IPS-18a (cell line): ENCODE results near the gene CHD2.

Source experiments
- H3K27ac ChIP-seq: one replicate; pipeline ENCODE4 v1.5.1; 2013; ENCODE audit warnings: low read length
- H3K27me3 ChIP-seq: one replicate; pipeline ENCODE4 v1.6.1; 2013; ENCODE audit warnings: mild to moderate bottlenecking, low read length; ENCODE audit not compliant: control insufficient read depth, insufficient read depth
- H3K36me3 ChIP-seq: one replicate; pipeline ENCODE4 v1.6.1; 2013; ENCODE audit warnings: low read depth, low read length; ENCODE audit not compliant: control insufficient read depth
- H3K4me1 ChIP-seq: one replicate; pipeline ENCODE4 v1.6.1; 2013; ENCODE audit warnings: low read depth, low read length; ENCODE audit not compliant: control insufficient read depth
- H3K4me3 ChIP-seq: one replicate; pipeline ENCODE4 v1.5.1; 2013; ENCODE audit warnings: low read length
- H3K9ac ChIP-seq: one replicate; pipeline ENCODE4 v1.6.1; 2013; ENCODE audit warnings: mild to moderate bottlenecking, low read length, moderate library complexity
- H3K9me3 ChIP-seq: one replicate; pipeline ENCODE4 v1.6.1; 2013; ENCODE audit warnings: low read depth, low read length; ENCODE audit not compliant: control insufficient read depth

CHD2 gene

DNA sequence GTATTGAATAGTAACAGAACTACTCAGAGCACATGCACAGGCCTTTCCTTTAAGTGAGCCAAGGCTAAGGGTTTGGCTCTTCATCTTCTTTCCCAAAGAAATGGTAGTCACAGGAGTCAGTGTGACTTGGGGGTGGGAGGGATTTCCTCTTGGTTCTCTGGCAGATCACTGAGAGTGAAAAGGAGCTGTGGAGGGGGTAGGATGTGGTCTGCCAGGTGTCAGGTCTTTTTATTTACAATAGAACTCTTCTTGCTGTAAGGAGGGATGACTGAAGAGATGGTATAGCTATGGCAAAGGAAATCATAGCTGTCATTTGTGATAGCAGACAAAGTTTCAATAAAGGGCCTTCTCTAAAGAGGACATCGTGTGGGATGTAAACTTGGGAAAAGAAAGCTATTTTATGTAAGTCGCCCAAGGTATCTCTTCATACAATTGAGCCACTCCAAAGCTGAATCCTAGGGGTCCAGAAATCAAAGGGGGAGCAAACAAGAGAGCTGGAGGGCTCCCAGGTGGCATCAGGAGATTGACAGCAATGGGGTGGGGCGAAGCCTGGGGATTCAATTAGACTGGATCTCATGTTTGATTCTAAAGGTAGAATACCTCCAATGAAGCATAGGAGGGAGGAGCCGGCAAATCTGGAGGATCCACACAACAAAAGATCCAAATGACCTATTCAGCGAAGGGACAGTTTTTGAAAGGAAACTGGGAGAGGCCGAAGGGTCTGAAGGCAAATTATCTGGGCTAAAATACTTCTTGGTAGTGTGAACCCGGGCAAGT, 20.0 kb upstream of the CHD2 start:
- no peak overlapping the region for H3K27ac ChIP-seq
- H3K9ac ChIP-seq: no peak overlapping the region
- peaks cover 26% of the 10 kb centered on the region for H3K4me1 ChIP-seq

DNA sequence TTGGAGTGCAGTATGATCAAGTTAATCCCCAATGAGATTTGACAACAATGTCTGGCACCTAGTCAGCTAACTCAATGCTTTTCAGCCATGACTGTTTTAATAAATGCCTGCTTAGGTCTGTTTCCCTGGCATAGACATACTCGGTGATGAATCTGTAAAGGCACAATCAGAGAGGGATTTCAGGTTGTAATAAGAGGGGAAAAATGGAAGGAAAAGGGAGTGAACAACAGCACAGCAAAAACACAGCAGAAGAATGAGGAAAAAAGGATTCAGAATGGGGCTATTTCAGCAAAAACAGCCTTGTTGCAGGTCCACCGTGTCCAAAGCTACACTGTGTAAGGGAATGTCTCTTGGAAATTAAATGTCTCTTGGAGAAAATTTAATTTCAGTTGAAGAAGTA, 19.3 kb upstream of the CHD2 start:
- Histone ChIP-seq H3K9me3 (no peaks in the 10 kb centered on the region), H3K4me3 (no peak overlapping the region), H3K4me1 (peaks cover 29% of the 10 kb centered on the region), H3K27me3 (no peaks in the 10 kb centered on the region), H3K36me3 (peaks cover 4% of the 10 kb centered on the region), H3K9ac (peak overlapping the region; percentile 76), H3K27ac (peak overlapping the region; percentile 19)

More for the DNA sequence above, 20.0 kb upstream of the CHD2 start:
- H3K27me3 ChIP-seq: no peaks in the 10 kb centered on the region
- no peaks in the 10 kb centered on the region for H3K9me3 ChIP-seq
- no peak overlapping the region for H3K4me3 ChIP-seq
- H3K36me3 ChIP-seq: no peaks in the 10 kb centered on the region

DNA sequence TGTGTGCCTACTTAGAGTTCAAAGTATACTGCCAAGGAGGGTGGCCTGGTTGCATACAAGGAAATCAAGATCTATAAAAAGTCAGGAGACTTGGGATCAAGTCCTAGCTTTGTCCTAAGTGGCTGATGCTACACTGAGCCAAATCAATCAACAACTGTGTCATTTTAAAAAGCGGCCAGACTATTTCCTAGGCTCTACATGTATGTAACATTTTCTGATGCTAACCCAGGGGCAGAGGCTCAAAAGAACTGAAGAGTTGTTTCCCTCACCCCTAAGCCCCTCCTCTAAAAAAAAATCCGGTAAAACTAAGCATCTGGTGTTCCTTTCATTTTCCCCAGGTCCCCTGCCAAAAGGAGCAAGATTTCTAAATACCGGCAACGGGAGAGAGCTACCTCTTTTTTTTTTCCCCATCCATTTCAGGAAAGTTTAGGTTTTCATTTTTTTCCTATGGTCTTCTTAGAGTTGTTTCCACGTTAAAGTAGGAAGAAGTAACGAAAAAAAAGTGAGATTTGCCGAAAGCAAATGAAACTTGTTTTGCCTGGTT, 18.8 kb upstream of the CHD2 start:
- no peaks in the 10 kb centered on the region for H3K9me3 ChIP-seq
- no peaks in the 10 kb centered on the region for H3K27me3 ChIP-seq
- H3K4me1 ChIP-seq: peaks cover 34% of the 10 kb centered on the region
- H3K4me3 ChIP-seq: peak overlapping the region; percentile 50
- H3K9ac ChIP-seq: peak overlapping the region; percentile 76
- peaks cover 9% of the 10 kb centered on the region for H3K36me3 ChIP-seq
- H3K27ac ChIP-seq: peak overlapping the region; percentile 94

DNA sequence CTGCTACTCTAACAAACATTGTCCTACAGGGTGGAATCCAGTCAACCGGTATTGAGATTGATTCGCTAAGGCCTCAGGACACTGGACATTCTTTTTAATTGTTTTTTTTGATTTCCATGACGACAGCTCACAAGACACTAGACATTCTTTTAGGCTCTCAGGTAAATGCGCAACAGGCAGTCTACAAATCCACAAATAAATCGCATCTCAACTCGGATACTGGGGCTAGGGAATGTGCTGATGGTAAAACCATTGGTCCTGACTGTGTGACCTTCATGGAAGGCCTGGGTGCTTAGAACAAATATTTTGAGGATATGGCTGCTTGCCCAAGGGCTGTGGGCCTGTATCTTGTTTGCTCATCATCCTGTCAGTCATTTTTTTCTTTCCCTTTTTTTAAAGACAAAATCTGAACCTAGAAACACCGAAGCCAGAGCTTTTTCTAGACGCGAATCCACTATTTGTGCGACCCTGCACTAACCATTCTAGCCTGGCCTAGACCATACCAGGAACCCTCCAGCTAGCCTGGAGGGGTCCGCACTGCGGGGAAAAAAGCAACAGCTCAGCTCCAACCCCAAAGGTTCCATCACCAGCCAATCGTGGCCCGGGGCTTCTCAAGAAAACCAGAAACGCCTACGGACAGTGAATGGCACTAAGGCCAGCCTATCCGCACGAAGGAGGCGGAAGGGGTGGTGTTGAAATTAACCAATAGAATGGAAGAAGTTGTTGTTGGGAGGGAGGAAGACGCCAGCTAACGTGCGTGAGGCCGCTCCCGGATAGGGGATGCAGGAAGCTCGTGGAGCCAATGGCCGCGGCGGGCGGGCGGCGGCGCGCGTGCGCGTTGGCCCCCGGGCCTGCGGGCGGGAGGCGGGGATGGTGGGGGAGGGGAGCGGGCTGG, 18.1 kb upstream of the CHD2 start:
- Histone ChIP-seq H3K4me3 (peak overlapping the region; percentile 50), H3K27ac (peak overlapping the region; percentile 94), H3K4me1 (peaks cover 36% of the 10 kb centered on the region), H3K36me3 (peaks cover 17% of the 10 kb centered on the region), H3K9ac (peak overlapping the region; percentile 76), H3K9me3 (no peaks in the 10 kb centered on the region), H3K27me3 (no peaks in the 10 kb centered on the region)

DNA sequence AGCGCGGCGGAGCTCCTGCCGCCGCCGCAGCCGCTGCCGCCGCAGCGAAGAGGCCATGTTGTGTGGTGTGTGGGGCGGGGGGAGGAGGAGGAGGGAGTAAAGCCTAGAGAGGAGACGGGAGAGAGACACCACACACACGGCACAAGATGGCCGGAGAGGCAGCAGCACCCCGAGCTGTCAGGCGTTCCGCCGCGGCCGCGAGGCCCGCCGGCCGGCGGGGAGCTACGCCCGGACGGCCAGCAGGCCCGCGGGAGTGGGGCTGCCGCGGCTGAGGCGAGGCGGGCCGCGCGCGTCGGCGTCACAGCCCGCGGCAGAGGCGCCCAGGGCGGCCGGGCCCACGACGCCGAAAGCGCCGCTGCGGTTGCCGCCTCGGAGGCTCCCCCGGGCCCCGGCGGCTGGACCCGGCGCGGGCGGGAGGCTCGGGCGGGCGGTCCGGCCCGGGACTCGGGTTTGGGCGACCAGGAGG, 17.4 kb upstream of the CHD2 start:
- peak overlapping the region; percentile 98 for H3K9ac ChIP-seq
- H3K4me3 ChIP-seq: peak overlapping the region; percentile 99
- H3K9me3 ChIP-seq: no peaks in the 10 kb centered on the region
- no peaks in the 10 kb centered on the region for H3K27me3 ChIP-seq
- H3K27ac ChIP-seq: peak overlapping the region; percentile 90
- H3K36me3 ChIP-seq: peaks cover 24% of the 10 kb centered on the region
- H3K4me1 ChIP-seq: peaks cover 36% of the 10 kb centered on the region

DNA sequence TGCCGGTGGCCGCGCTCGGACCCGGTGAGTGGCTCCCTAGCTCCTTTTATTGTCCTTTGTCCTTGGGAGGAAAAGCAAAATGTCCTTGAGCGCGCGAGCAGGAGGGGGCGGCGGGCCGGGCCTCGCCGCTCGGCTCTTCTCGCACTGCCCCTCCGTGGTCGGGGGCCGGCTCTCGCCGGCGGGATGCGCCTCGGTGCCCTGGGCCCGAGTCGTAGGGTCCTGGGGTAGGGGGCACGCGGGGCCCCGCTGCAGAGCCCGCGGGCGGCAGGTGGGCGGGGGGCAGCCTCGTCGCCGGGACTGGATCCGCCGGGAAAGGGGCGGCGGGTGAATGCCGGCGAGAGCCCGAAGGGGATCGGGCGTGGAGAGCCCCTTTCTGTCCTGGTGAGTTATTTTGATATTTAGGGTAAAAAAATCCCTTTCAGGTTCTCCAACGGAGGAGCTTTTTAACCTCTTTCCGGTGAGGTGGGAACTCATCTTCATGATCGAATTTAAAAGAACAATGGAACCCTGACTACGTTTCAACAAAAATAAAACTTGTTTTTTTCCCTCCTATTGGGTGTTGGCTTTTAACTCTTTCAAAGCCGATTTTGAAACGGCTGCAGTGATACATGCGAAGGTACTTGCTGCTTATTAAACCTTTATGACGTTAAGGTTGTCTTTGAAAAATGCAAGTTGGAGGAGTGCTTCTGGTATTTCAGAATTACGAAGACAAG, 16.8 kb upstream of the CHD2 start:
- H3K9me3 ChIP-seq: no peaks in the 10 kb centered on the region
- peak overlapping the region; percentile 99 for H3K4me3 ChIP-seq
- peak overlapping the region; percentile 90 for H3K27ac ChIP-seq
- peaks cover 36% of the 10 kb centered on the region for H3K4me1 ChIP-seq
- no peaks in the 10 kb centered on the region for H3K27me3 ChIP-seq
- H3K9ac ChIP-seq: peak overlapping the region; percentile 98
- H3K36me3 ChIP-seq: peaks cover 30% of the 10 kb centered on the region

DNA sequence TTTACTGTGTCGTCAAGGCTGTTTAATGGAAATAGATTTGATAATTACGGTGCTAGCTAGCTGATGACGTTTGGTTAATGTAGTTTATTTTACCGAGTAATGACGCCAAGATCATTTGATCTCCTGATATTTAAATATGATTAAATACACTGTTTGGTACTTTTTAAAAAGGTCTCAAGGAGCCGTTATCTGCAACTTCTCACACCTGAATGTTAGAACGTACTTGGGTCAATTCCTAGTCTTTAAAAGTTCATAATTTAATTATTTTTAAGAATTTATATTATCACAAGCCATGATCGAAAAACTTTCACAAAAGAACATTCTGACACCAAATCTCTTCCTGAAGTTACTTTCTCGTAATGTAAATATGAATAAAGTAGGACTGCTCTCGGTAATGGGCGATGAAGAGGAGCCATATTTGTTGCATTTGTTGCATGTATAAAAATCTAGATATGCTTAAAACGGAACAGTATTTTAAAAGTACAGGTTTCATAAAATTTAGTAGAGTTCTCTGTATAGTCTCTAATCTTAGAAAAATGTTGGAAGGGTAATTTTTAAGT, 16.2 kb upstream of the CHD2 start:
- H3K4me3 ChIP-seq: peak overlapping the region; percentile 99
- H3K9me3 ChIP-seq: no peaks in the 10 kb centered on the region
- H3K27me3 ChIP-seq: no peaks in the 10 kb centered on the region
- peaks cover 36% of the 10 kb centered on the region for H3K36me3 ChIP-seq
- peaks cover 36% of the 10 kb centered on the region for H3K4me1 ChIP-seq
- H3K27ac ChIP-seq: peak overlapping the region; percentile 90
- H3K9ac ChIP-seq: peak overlapping the region; percentile 98

DNA sequence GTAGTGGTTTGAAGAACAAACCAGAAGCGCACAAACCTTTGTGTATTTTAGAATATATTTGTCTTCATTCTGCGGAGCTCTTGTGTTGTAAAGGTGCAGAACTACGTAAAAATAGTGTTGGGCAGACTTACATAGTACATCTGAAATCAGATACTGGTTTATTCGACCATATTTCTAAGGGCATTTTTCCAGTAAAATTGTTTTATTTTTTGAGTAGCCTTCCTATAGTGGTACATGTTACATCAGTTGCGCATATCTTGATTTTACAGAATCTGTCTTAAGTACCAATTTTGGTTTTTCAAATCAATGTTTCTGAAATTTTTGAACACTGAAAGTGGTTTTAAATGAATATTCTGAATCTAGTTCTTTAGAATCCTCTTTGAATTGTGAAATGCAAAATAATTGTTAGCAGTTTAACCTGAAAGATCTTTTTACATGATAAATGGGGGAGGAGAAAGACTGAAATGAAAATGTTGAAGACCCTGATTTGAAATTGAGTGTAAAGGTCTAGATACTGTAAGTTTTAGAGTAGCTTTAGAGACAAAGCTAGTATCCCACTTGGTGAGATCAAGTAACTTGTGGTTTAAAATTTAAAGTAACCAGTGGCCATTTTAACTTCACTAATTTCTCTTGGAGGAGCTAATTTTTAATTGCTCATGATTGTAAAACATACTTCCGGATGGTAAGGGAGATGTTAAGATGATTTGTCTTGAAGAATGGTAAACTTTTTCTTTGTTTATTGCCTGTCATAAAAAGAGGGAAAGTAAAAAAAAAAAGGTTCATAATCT, 15.5 kb upstream of the CHD2 start:
- peak overlapping the region; percentile 99 for H3K4me3 ChIP-seq
- peaks cover 41% of the 10 kb centered on the region for H3K36me3 ChIP-seq
- no peaks in the 10 kb centered on the region for H3K9me3 ChIP-seq
- peaks cover 36% of the 10 kb centered on the region for H3K4me1 ChIP-seq
- H3K27ac ChIP-seq: peak overlapping the region; percentile 47
- H3K27me3 ChIP-seq: no peaks in the 10 kb centered on the region
- peak overlapping the region; percentile 98 for H3K9ac ChIP-seq

DNA sequence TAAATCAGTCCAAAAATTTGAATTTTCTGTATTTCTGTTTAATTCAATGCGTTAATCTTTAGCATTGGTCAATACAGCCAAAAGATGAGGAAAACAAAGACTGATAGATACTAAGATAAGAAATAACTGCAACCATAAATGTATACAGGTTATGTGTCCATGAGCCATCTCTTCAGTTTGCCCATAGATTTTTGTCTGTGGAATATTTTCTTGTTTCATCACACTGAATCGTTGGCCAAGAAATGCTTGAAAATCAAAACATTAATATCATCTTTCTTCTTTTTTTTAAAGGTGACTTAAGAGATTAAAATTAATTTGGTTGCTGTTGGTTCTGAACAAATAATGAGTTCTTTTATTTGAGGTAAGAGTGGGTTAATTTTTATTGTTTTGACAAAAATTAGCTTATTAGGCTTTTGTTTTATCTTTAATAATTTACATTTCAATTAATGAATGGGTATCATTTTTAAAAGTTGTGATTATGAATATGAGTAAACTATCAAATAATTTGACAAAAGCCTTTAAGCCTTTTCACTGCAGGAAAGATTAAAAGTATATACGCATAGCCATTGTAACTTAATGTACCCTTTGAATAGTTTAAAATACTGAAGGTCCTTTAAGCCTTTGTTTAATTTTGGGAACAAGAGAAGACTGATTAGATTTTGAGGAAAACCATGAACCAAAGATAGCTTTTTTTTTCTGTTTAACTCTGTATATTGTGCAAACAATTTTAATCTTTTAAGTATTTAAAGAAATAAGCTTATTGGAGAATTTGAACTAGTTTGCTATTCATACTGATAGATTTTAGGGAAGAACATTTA, 14.7 kb upstream of the CHD2 start:
- peak overlapping the region; percentile 99 for H3K4me3 ChIP-seq
- no peaks in the 10 kb centered on the region for H3K27me3 ChIP-seq
- H3K9me3 ChIP-seq: no peaks in the 10 kb centered on the region
- H3K4me1 ChIP-seq: peaks cover 28% of the 10 kb centered on the region
- H3K9ac ChIP-seq: peak overlapping the region; percentile 98
- H3K27ac ChIP-seq: peak overlapping the region; percentile 47
- H3K36me3 ChIP-seq: peaks cover 46% of the 10 kb centered on the region
